T-helper 2 cell (primary cell): ENCODE results near the gene INPP5D.
"Not testable (repeated sequence)": the region's sequence is repeated elsewhere in the genome, so short reads cannot be mapped to it uniquely, and the experiment has no call there.

Source experiments
- DNase-seq, 5 experiments: peaks; one replicate each; pipeline versions ENCODE4 v3.0.0 to v3.0.0-alpha.2; 2012 to 2022

Gene INPP5D

GRCh38 chr2:233143700-233144331, 83.7 kb downstream of the INPP5D start:
- no peak for DNase-seq

- no peak for DNase-seq
Measured at GRCh38 chr2:233145726-233146125, 85.6 kb downstream of the INPP5D start.

- no peak for DNase-seq
Measured at GRCh38 chr2:233146194-233146593, 86.1 kb downstream of the INPP5D start.

DNA sequence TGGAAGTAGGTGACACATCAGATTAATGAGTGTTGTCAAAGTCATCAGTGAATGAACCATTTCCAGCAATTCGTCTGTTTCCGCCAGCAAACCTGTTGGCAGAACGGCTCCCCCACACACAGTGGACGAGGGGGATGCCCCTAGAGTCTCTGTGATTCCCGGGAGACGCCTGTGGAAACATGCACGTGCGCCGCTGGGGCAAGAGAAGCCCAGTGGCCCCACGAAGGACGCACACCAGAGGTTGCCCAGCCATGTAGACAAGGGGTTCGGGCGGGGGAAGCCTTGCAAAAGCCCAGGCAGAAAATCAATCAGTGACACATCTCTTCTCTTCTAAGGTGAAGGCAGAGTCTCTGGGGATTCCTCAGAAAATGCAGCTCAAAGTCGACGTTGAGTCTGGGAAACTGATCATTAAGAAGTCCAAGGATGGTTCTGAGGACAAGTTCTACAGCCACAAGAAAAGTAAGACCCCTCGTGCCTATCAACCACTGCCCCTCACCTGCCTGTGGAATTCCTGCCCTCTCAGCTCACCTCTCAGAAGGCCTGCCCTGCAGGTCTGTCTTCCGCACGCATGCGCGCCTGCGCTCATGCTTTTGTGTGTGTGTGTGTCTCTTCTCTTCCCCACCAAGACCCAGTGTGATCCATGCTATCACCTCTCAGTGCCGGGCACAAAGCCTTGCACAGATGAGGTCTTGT, 87.1 kb downstream of the INPP5D start:
- no peak for DNase-seq

- no peak for DNase-seq
Measured at GRCh38 chr2:233147829-233148167, 87.7 kb downstream of the INPP5D start.

- no peak for DNase-seq
Measured at GRCh38 chr2:233148354-233148753, 88.2 kb downstream of the INPP5D start.

GRCh38 chr2:233152541-233152940, 92.4 kb downstream of the INPP5D start:
- DNase-seq, result no peak

- DNase-seq, result no peak
Measured at GRCh38 chr2:233153146-233153798, 93.1 kb downstream of the INPP5D start.

DNA sequence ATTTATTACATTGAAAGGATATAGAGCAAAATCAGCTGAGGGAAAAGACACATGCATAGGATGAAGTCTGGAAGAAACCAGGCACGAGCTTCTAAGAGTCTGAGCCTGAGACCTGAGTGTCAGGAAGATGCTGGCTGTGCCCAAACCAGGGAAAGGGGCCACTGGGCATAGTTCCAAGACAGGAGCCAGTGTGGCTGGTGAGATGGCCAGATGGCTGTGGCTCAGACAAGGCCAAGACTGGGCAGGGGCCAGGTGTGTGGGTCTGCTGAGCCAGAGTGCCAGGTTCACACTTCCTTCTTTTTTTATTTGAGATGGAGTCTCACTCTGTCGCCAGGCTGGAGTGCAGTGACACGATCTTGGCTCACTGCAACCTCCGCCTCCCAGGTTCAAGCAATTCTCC, 95.9 kb downstream of the INPP5D start:
- no peak for DNase-seq

- DNase-seq, result not testable (repeated sequence)
Measured at GRCh38 chr2:233156461-233156860, 96.3 kb downstream of the INPP5D start.

- no peak for DNase-seq
Measured at GRCh38 chr2:233161730-233162129, 101.6 kb downstream of the INPP5D start.

- DNase-seq, result no peak
Measured at GRCh38 chr2:233162770-233163169, 102.6 kb downstream of the INPP5D start.

DNA sequence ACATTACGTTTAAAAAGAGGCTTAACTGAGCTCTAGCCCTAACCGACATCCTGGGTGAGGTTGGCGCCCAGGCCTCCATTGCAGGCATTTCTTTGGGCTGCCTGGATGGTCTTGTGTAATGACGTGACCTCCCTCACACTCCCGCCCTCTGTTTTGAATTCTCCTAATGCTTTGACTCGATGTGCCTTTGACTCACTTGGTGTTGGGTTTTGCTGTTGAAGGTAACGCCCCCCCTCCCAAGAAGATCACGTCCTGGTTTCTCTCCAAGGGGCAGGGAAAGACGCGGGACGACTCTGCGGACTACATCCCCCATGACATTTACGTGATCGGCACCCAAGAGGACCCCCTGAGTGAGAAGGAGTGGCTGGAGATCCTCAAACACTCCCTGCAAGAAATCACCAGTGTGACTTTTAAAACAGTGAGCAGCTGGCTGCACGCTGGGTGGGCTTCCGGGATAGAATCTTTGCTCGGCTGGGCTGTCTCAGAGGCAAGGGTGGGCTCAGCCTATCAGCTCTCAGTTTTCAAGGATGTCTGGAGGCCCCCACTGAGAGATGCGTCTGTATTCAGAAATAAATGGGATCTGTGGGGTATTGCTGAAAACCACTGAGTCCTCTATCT, 103.5 kb downstream of the INPP5D start:
- DNase-seq, result no peak

GRCh38 chr2:233164128-233164635, 104.0 kb downstream of the INPP5D start:
- no peak for DNase-seq

DNA sequence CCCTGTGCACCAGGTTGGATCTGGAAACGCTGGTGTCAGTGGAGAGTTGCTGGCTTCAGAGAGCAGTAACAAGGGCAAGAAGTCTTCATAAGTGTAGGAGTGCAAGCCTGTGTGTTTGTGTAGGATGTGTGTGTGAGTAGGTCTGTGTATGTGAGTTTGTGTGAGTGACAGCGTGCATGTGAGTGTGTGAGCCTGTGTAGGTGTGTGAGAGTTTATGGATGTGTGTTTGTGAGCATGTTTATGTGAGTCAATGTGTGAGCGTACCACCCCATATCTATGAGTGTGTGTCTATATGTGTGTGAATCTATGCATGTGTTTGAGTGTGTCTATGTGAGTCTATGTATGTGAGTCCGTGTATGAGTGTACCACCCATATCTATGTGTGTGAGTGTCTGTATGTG, 104.8 kb downstream of the INPP5D start:
- no peak for DNase-seq

GRCh38 chr2:233165543-233165894, 105.4 kb downstream of the INPP5D start:
- no peak for DNase-seq

DNA sequence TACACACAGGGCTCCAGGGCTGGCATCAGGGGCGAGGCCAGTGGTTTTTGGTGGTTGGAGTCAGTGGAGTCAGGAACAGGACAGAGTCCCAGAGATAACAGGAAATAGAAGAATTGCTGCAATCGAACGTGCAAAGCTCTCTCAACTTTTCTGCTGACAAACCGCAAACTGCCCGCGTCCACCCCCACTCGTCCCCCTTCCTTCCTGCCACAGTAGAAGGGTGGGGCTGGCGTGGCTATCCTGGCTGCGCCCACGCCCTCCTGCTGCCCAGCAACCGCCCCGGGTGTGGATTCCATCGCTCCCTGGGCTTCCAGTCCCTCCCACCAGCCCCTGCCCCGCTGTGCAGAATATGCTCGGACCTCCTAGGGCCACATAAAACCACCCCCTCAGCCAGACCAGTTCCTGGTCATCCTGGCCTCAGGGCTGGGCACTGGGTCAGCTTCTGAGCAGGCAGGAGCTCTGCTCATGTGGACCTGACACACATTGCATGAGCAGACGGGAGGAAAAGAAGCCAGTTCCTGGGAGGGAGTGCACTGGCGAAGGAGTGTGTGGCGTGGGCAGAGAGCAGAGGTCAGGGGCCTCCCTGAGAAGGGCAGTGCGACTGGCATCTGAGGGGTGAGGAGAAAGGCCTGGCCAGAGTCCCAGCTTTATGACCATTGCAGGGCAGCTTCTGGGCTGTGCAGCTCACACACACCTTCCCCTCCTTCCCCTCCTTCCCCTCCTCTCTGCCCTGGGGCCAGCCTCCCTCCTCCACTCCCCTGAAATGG, 105.9 kb downstream of the INPP5D start:
- DNase-seq, result peak in 2 of 5 experiments; percentile 33 to 87

DNA sequence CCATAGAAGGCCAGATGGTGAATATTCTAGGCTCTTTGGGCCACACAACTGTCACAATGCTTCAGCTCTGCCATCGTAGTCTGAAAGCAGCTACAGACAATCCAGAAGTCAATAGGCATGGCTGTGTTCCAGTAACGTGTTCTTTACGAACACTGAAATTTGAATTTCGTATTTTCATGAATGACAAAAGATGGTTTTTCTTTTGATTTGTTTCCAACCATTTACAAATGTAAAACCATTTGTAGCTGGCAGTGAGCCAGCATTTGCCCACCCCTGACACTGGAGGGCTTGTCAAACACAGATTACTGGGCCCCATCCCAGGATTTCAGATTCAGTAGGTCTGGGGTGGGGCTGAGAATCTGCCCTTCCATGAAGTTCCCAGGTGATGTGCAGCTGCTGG, 108.3 kb downstream of the INPP5D start:
- no peak for DNase-seq

DNA sequence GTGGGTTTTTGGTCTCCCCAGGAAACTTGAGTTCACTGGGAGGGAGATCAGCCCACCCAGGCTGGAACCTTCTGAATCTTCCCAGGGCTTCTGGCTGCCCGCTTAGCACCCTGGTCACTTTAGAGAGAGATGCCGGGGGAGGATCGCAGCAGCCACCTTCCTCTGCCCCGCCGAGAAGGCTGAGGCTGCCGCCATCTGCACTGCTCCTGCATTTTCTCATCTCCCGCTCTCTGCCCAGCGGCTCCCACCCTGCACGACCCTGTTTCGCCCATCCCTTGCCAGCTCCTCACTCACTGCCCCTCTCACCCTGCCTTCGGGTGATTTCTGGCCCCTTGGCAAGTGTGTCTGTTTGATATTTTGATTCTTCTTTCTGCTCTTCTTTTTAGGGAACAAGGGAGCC, 108.8 kb downstream of the INPP5D start:
- DNase-seq, result no peak

DNA sequence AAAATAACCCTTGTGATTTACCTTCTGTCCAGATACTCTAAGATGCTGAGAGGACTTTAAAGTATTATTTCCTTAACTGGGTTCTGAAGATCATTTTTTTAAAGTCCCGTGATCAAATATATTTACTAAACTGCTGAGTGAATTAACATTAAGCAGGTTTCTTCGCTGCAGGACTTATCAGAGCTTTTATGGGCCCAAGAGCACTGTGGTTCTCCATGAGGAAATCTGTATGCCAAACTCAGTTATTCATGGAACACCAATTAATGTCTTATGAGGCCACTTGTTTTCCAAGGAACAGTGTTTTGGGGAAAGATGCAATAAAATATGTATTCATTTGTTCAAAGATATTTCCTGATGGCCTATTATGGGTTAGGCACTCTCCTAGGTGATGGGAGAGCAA, 111.2 kb downstream of the INPP5D start:
- no peak for DNase-seq

DNA sequence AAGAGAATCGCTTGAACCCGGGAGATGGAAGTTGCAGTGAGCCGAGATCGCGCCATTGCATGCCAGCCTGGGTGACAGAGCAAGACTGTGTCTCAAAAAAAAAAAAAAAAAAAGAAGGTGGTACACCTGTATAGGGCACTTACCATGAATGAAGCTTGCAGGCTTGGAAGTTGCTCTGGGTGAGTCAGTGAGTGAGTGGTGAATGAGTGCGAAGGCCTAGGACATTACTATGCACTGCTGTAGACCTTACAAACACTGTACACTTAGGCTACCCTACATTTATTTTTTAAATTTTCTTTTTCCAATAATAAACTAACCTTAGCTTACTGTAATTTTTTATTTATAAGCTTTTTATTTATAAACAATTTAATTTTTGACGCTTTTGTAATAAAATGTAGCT, 113.0 kb downstream of the INPP5D start:
- DNase-seq, result no peak

DNA sequence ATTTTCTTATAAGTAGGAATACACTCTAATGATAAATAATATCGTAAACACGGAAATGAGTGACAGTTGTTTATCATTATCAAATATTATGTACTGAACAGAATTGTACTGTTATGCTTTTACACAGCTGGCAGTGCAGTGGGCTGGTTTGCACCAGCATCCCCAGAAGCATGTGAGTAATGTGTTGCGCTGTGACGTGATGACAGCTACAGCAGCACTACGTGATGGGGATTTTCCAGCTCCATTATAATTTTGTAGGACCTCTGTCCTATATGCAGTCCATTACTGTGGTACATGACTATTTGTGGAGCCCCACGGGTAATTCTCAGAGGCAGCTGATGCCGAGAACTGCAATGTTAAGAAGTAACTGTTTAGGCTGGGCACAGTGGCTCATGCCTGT, 114.0 kb downstream of the INPP5D start:
- DNase-seq, result no peak
